Left ventricle myocardium inferior (tissue), 1 donor: ENCODE measurements around the gene TUBB4A. TPM values are rescaled to one million over a fixed set of nuclear protein-coding genes. Genes with fewer than 3 reads are reported as not detected.

Experiments used
- DNase-seq: peaks from one replicate; pipeline ENCODE4 v3.0.0-alpha.2; 2020
- H3K27ac ChIP-seq: fragments of 200-600 bp; replicated peaks from 2 replicates; pipeline ENCODE4 v1.8.0; 2021
- H3K27me3 ChIP-seq: fragments of 200-600 bp; 2 replicates; pipeline ENCODE4 v1.8.0; 2021; ENCODE audit warnings: low read depth
- H3K36me3 ChIP-seq: fragments of 200-600 bp; 2 replicates; pipeline ENCODE4 v1.8.0; 2021
- H3K4me1 ChIP-seq: fragments of 200-600 bp; 2 replicates; pipeline ENCODE4 v1.8.0; 2021
- H3K4me3 ChIP-seq: fragments of 200-600 bp; 2 replicates; pipeline ENCODE4 v1.8.0; 2021; ENCODE audit warnings: mild to moderate bottlenecking, moderate library complexity
- H3K9me3 ChIP-seq: fragments of 200-600 bp; replicated peaks from 2 replicates; pipeline ENCODE4 v1.8.0; 2021
- CTCF ChIP-seq: fragments of 200-600 bp; IDR thresholded peaks from 2 replicates; pipeline ENCODE4 v1.8.0; 2021; ENCODE audit warnings: antibody characterized with exemption, mild to moderate bottlenecking, borderline replicate concordance
- intact Hi-C: fragments of 100-400 bp; cut with micrococcal nuclease; formaldehyde crosslinking; loops from one replicate; pipeline ENCODE4 v1.11.0; 2022
- total RNA-seq: library from RNA; stranded (reverse); fragmentation: NEBNext Ultra II Directional; extraction: Animal tissue kit (Norgen Biotek cat#: 25700); gene quantifications from one replicate; pipeline ENCODE4 v1.2.1, GENCODE V29; 2021
- donor health status: DM: no; HTN: yes; CAD: no; lungs with severe emphysema.

TUBB4A gene
- total RNA-seq, 1 donor from 2014 or later: 3.3 TPM

- Histone ChIP-seq H3K27me3 (peaks cover 12% of the 10 kb centered on the region), H3K4me1 (peaks cover 39% of the 10 kb centered on the region), H3K9me3 (peaks cover 2% of the 10 kb centered on the region), H3K4me3 (no peak overlapping the region), H3K27ac (no peak overlapping the region), H3K36me3 (peaks cover 8% of the 10 kb centered on the region)
- DNase-seq: no peak
- intact Hi-C loops: no loop called here
- TF ChIP-seq CTCF: no peak
Measured at GRCh38 chr19:6532244-6532999, 30.3 kb upstream of the TUBB4A start.

GRCh38 chr19:6531956-6532243, 29.8 kb upstream of the TUBB4A start:
- DNase-seq: no peak
- intact Hi-C loops: no loop called here
- Histone ChIP-seq H3K27ac (no peak overlapping the region), H3K9me3 (no peaks in the 10 kb centered on the region), H3K36me3 (peaks cover 8% of the 10 kb centered on the region), H3K27me3 (peaks cover 12% of the 10 kb centered on the region), H3K4me3 (peak overlapping the region; percentile 70), H3K4me1 (peaks cover 39% of the 10 kb centered on the region)
- no peak for TF ChIP-seq CTCF

GRCh38 chr19:6531163-6531955, 29.2 kb upstream of the TUBB4A start:
- peaks cover 12% of the 10 kb centered on the region for H3K27me3 ChIP-seq
- no peak for TF ChIP-seq CTCF
- peaks cover 39% of the 10 kb centered on the region for H3K4me1 ChIP-seq
- H3K36me3 ChIP-seq: peaks cover 8% of the 10 kb centered on the region
- intact Hi-C loops: no loop called here
- no peaks in the 10 kb centered on the region for H3K9me3 ChIP-seq
- DNase-seq: no peak
- H3K4me3 ChIP-seq: peak overlapping the region; percentile 70
- peak overlapping the region; percentile 81 for H3K27ac ChIP-seq

DNA sequence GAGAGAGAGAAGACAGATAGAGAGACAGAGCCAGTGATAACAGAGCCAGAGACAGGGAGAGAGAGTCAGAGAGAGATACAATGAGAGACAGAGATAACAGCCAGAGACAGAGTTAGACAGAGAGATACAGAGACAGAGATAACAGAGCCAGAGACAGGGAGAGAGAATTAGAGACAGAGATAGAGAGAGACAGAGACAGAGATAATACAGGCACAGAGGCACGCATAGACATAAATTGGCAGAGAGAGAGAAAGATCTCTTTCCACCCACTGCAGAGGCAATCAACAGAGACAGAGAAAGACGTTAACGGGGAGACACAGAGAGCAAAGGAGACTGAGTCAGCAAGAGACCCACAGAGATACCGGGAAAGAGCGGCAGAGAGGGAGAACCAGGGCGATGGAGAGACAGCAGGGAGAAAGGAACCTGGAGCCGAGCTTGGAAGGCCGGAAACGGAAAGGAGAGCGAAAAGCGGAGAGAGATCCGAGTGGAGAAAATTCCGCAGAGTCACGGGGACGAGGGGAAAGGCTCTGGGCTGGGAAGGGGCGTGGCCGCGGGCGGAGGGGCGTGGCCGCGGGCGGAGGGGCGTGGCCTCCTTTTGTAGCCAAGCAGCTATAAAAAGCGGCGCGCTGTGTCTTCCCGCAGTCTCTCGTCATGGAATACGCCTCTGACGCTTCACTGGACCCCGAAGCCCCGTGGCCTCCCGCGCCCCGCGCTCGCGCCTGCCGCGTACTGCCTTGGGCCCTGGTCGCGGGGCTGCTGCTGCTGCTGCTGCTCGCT, 28.5 kb upstream of the TUBB4A start, which contains the start of gene TNFSF9:
TNFSF9 (plus strand) TSS at position 641 of the 777 bp plus-strand sequence; CDS start at position 652, 11 bp downstream.
- H3K36me3 ChIP-seq: peaks cover 8% of the 10 kb centered on the region
- peak; percentile 90 for DNase-seq
- H3K9me3 ChIP-seq: no peaks in the 10 kb centered on the region
- intact Hi-C loops: no loop called here
- peaks cover 39% of the 10 kb centered on the region for H3K4me1 ChIP-seq
- peaks cover 12% of the 10 kb centered on the region for H3K27me3 ChIP-seq
- no peak for TF ChIP-seq CTCF
- peak within 1 kb of the TSS; percentile 70 for H3K4me3 ChIP-seq
- peak within 1 kb of the TSS; percentile 81 for H3K27ac ChIP-seq

- peaks cover 6% of the 10 kb centered on the region for H3K36me3 ChIP-seq
- TF ChIP-seq CTCF: no peak
- DNase-seq: no peak
- H3K27me3 ChIP-seq: peaks cover 12% of the 10 kb centered on the region
- H3K9me3 ChIP-seq: no peaks in the 10 kb centered on the region
- H3K27ac ChIP-seq: peak overlapping the region; percentile 81
- intact Hi-C loops: no loop called here
- peaks cover 43% of the 10 kb centered on the region for H3K4me1 ChIP-seq
- peak overlapping the region; percentile 70 for H3K4me3 ChIP-seq
Measured at GRCh38 chr19:6529937-6530385, 27.9 kb upstream of the TUBB4A start.
